Stimulated activated naive B cell treated with anti-CD40 and anti-IgM and Interleukin-4, amounts not matched to agents 10 μg/mL and 1 μg/mL and 100 μg/mL, for 72 hours (primary cell): ENCODE results near the gene SRRM3.
"Not testable (repeated sequence)": the region's sequence is repeated elsewhere in the genome, so short reads cannot be mapped to it uniquely, and the experiment has no call there.

ENCODE experiments used
- ATAC-seq, 2 donors: fragments of 150-1000 bp; cut with Tn5 transposase; replicated peaks; 2 replicates each; pipeline ENCODE4 v1.10.0; 2021; ENCODE audit warnings: moderate library complexity in 1 of 2
- DNase-seq: peaks from one replicate; pipeline ENCODE4 v3.0.0; 2021
- H3K27ac Mint-ChIP-seq: one replicate; pipeline ENCODE4 v1.8.0; 2022; ENCODE audit warnings: mild to moderate bottlenecking, mixed read lengths
- H3K27me3 Mint-ChIP-seq, 2 donors: one replicate each; pipeline ENCODE4 v1.8.0; 2022; ENCODE audit warnings: mixed read lengths in 2 of 2
- H3K36me3 Mint-ChIP-seq, 2 donors: one replicate each; pipeline ENCODE4 v1.8.0; 2022; ENCODE audit warnings: mixed read lengths in 2 of 2, mild to moderate bottlenecking in 1 of 2
- H3K4me1 Mint-ChIP-seq, 2 donors: one replicate each; pipeline ENCODE4 v1.8.0; 2022; ENCODE audit warnings: mixed read lengths in 2 of 2, mild to moderate bottlenecking in 1 of 2
- H3K4me3 Mint-ChIP-seq, 2 donors: one replicate each; pipeline ENCODE4 v1.8.0; 2022; ENCODE audit warnings: mild to moderate bottlenecking in 2 of 2, mixed read lengths in 2 of 2, moderate library complexity in 1 of 2
- H3K9me3 Mint-ChIP-seq, 2 donors: one replicate each; pipeline ENCODE4 v1.8.0; 2022; ENCODE audit warnings: mixed read lengths in 2 of 2, mild to moderate bottlenecking in 1 of 2

The SRRM3 gene, protein sequence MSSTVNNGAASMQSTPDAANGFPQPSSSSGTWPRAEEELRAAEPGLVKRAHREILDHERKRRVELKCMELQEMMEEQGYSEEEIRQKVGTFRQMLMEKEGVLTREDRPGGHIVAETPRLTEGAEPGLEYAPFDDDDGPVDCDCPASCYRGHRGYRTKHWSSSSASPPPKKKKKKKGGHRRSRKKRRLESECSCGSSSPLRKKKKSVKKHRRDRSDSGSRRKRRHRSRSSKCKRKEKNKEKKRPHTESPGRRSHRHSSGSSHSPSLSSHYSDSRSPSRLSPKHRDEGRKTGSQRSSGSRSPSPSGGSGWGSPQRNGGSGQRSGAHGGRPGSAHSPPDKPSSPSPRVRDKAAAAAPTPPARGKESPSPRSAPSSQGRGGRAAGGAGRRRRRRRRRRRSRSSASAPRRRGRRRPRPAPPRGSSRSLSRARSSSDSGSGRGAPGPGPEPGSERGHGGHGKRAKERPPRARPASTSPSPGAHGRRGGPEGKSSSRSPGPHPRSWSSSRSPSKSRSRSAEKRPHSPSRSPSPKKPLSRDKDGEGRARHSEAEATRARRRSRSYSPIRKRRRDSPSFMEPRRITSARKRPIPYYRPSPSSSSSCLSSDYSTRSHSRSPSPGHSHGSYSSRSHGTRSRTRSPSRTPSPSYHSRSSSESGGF

DNA sequence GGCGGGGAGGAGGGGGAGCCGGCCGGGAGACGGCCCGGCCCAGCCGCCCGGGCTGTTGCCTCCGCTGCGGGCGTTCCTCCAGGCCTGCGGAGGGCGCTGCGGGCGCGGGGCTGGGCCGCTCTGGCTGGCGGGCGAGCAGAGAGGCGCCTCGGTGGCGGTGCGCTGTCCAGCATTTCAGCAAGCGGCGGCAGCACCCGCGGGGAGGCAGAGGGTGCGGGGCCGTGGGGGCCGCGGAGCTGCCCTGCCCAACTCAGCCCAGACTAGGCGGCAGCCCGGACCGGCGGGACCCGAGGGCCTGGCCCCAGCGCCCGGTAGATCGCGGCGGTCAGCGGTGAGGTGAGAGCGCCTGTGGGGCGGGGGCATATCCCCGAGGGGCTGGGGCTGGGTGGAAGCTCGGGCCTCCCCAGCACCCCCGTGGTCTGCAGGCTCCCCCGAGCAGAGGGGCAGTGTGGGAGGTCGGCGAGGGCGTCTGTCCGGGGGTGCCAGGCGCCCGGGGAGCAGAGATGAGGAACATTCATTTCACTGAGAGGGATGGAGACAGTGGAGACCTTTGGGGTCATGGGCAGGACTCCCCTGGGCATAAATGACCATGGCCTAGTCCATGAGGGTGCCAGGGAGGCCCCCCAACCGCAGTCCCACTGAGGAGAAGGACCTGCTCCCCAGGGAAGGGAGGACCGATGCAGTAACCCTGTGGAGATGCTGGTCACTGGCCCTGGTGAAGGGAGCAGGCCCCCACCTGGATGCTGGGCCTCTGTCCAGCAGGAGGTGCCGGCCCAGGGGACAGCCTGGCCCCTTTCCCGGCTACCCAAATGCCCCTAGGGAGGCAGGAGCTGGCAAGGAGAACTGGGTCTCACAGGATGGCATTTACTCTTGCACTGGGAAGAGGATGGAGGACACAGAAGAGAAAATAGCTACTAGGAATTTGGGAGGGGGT, at the start of gene SRRM3:
Gene SRRM3 (plus strand): TSS at position 165 of the 934 bp plus-strand sequence. CDS start 33,171 bp downstream, outside the sequence.
- Mint-ChIP-seq H3K36me3 (no peaks in the 10 kb centered on the region), H3K4me3 (peak within 1 kb of the TSS in 1 of 2 donors; percentile 36), H3K27ac (no peak within 1 kb of the TSS), H3K9me3 (no peaks in the 10 kb centered on the region), H3K27me3 (peaks cover 50 to 70% of the 10 kb centered on the region in 2 donors), H3K4me1 (no peaks in the 10 kb centered on the region)
- peak; percentile 86 to 88 for ATAC-seq
- DNase-seq, result peak; percentile 68

DNA sequence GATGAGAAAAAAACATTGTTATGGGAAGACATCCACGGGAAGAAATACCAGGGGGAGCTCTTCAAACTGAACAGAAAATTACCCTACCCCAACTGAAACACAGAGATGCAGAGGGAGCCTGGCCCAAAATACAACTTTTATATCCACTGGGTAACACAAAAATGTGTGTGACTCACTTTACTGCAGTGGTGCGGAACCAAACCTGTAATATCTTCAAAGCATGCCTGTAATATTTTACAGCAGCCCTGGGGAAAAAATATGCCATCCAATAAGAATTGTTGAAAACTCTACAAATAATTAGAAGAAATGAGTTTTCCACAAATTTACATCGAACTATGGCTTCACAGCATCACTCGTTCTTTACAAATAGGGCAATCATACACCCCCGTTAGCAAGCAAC, 49.8 kb upstream of the SRRM3 start:
- H3K27me3 Mint-ChIP-seq, result peaks cover 2 to 5% of the 10 kb centered on the region in 2 donors
- no peak overlapping the region for H3K27ac Mint-ChIP-seq
- no peak overlapping the region for H3K4me3 Mint-ChIP-seq
- no peaks in the 10 kb centered on the region for H3K9me3 Mint-ChIP-seq
- no peaks in the 10 kb centered on the region for H3K4me1 Mint-ChIP-seq
- no peak for ATAC-seq
- no peak for DNase-seq
- no peaks in the 10 kb centered on the region for H3K36me3 Mint-ChIP-seq

DNA sequence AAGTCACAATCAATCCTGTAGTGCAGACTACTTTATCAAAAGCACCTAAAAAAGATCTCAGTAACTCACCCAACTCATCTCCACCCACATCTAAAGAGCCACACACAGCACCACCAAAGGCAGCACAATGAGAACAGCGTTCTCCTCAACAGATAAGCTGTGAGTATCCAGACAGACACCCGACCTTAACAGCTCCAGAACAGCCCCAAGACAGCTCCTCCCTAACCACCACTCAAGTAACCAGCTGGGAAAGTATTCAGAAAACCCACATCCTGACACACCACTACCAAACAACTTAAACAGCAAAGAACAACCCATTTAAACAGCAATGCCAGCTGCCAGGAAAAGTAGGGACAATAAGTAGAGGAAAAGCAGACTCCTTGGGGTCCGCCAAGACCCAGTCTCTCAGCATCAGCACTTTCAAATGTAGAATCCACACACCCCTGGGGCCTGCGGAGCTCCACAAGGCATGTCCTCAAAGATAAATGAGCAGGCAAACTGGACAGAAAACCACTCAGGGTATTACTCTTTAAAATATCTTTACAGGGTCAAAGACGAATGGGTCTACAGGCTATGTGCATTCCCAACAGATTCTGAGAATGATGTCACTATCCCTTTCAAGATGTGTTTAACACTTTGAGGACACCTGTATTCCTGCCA, 48.0 kb upstream of the SRRM3 start:
- H3K9me3 Mint-ChIP-seq, H3K27me3 Mint-ChIP-seq, H3K36me3 Mint-ChIP-seq, DNase-seq, H3K27ac Mint-ChIP-seq, ATAC-seq, H3K4me3 Mint-ChIP-seq, H3K4me1 Mint-ChIP-seq: not testable (repeated sequence)

DNA sequence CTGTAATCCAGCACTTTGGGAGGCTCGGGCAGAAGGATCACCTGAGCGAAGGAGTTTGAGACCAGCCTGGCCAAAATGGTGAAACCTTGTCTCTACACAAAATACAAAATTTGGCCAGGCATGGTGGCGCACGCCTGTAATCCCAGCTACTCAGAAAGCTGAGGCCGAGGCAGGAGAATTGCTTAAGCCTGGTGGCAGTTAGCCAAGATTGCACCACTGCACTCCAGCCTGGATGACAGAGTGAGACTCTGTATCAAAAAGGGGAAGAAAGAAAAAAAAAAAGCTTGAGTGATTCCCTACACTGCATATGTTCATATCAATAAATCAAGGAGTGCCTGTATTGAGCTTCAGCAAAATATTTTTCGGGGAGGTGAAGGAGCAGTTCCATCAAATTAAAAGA, 45.8 kb upstream of the SRRM3 start:
- Mint-ChIP-seq H3K4me1 (no peaks in the 10 kb centered on the region), H3K4me3 (no peak overlapping the region), H3K27me3 (peaks cover 0 to 6% of the 10 kb centered on the region in 2 donors), H3K27ac (no peak overlapping the region), H3K36me3 (no peaks in the 10 kb centered on the region), H3K9me3 (no peaks in the 10 kb centered on the region)
- ATAC-seq, result no peak
- no peak for DNase-seq

DNA sequence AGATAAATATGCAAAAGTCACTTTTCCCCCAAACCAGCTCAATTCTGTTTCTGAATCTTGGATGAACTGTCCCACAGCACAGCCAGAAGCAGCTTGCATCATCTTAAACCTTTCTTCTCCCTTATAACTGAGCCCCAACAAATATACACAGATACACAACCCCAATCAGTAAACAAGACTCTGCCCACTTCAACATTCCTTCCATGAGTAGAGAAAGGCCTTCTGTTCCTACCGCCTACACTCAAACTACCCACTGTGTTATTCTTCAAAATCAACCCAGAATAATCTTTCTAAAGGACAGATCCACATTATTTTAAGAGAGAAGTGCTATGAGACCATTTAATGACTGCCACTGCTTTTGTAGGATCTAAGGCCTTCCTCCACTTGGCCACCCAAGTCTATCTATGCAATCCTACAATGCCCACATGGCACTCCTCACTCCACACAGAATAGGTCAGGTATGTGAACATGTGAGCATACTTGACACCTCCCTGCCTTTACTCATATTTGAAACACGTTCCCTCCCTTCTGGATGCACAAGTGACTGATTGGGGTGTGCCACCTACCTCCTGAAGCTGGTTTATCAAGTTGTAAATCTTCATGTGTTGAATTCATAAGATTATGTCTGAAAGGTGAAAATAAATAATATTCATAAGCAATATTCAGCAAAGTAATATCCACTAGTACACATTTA, 44.6 kb upstream of the SRRM3 start:
- not testable (repeated sequence) for H3K27me3 Mint-ChIP-seq, ATAC-seq, DNase-seq, H3K27ac Mint-ChIP-seq, H3K36me3 Mint-ChIP-seq, H3K9me3 Mint-ChIP-seq, H3K4me1 Mint-ChIP-seq, H3K4me3 Mint-ChIP-seq

DNA sequence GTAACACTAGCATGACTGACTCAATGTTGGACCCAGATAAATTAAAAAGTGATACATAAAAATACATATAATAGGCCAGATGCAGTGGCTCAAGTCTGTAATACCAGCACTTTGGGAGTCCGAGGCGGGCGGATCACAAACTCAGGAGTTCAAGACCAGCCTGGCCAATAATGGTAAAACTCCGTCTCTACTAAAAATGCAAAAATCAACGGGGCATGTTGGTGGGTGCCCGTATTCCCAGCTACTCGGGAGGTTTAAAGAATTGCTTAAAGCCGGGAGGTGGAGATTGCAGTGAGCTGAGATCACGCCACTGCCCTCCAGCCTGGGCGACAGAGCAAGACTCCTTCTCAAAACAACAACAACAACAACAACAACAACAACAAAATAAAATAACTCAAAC, 43.3 kb upstream of the SRRM3 start:
- not testable (repeated sequence) for H3K27me3 Mint-ChIP-seq, H3K4me1 Mint-ChIP-seq, H3K4me3 Mint-ChIP-seq, H3K36me3 Mint-ChIP-seq, ATAC-seq, H3K9me3 Mint-ChIP-seq, H3K27ac Mint-ChIP-seq, DNase-seq

DNA sequence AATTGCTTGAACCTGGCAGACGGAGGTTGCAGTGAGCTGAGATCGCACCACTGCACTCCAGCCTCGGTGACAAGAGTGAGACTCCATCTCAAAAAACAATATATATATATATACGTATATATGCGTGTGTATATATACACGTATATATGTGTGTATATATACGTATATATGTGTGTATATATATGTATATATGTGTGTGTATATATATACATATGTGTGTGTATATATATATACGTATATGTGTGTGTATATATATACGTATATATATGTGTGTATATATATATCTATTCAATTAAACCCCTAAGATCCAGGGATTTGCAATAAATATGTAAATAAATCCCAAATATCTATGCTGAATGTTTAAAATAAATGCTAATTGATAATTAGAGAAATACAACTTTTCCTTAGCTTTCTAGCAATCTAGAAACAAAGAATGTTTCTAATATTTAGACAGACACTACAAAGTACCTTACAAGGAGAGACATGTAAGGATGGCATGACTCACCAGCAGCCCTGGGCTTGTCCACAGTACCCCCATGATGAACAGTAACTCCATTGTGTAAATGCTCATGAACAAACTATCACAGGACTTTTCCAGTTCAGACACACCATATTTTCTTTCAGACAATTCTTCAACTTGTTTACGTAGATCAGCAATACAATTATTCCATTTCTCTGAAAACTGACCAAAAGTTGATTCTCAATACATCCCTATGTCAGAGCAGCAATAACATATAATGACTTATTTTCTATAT, 39.1 kb upstream of the SRRM3 start:
- H3K27ac Mint-ChIP-seq, H3K27me3 Mint-ChIP-seq, ATAC-seq, H3K9me3 Mint-ChIP-seq, DNase-seq, H3K4me3 Mint-ChIP-seq, H3K36me3 Mint-ChIP-seq, H3K4me1 Mint-ChIP-seq: not testable (repeated sequence)

DNA sequence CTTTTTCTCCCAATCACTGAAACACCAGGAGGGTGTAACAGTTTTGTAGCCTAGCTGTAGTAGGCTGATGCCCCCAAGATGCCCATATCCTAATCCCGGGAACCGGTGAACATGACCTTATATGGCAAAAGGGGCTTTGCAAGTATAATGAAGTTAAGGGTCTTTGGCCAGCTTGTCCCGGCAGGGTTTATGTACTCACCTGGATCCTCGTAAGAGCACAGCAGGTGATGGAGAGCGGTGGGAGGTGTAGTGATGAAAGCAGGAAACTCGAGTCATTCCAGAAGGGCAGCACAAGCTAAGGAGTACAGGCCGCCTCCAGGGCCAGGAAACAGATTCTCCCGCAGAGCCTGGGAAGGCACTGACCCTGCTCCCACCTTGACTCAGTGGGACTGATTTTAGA, 37.9 kb upstream of the SRRM3 start:
- not testable (repeated sequence) for DNase-seq, H3K4me3 Mint-ChIP-seq, H3K9me3 Mint-ChIP-seq, ATAC-seq, H3K36me3 Mint-ChIP-seq, H3K27ac Mint-ChIP-seq, H3K27me3 Mint-ChIP-seq, H3K4me1 Mint-ChIP-seq

DNA sequence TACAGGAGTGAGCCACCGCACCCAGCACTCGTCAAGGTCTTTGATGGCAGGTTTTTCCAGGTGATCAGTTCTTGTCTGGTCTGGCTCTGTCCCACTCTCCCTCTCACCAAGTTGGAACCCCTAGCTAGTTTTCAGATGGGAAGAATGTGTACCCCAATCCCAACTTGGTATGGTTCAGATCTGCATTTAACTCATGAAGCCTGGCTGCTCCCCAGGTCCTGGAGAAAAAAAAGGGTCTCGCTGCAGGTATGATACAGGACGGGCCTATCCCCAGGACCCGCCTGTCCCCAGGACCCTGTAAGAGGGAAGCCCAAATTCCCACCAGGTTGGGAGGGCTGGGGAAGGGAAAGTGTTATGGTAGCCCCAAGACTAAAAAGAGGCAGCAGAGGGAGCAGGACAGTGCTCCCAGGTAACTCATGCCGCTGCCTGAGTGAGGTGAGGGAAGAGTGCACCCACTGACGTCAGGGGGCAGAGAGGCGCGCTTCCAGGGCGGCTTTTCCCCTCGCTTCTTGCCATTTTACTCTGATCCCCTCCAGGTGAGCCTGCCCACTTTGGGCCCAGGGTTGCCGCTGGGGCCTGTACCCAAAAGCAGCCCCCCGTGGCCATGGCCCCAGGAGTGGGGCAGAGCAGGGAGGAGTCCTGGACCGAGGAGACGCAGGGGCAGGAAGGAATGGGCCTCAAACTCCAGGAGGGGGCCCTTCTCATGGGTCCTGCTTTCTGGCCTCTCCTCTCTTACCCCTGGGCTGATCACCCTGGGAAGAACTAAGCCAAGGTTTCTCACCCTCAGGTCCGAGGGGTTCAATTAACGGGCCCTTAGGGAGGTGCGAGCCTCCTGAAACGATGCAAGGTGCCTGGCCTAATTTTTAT, 36.4 kb upstream of the SRRM3 start:
- no peak for DNase-seq
- peak overlapping the region; percentile 32 to 87 for H3K4me3 Mint-ChIP-seq
- H3K27ac Mint-ChIP-seq, result no peak overlapping the region
- no peaks in the 10 kb centered on the region for H3K9me3 Mint-ChIP-seq
- no peaks in the 10 kb centered on the region for H3K36me3 Mint-ChIP-seq
- H3K4me1 Mint-ChIP-seq, result peaks cover 0 to 4% of the 10 kb centered on the region in 2 donors
- no peak for ATAC-seq
- H3K27me3 Mint-ChIP-seq, result no peaks in the 10 kb centered on the region

DNA sequence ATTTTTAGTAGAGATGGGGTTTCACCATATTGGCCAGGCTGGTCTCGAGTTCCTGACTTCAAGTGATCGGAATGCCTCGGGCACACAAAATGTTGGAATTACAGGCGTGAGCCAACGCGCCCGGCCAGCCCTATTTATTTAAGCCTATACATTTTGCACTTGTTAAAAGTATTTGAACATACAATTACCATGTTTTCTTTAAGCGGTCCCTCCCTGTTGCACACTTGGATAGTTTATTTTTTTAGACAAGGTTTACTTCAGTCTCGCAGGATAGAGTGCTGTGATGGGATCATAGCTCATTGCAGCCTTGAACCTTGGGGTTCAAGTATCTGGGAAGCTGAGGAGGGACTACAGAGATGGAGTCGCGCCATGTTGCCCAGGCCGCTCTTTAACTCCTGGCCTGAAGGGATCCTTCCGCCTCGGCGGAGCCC, 35.7 kb upstream of the SRRM3 start:
- Mint-ChIP-seq H3K4me3 (peak overlapping the region; percentile 85 to 87), H3K36me3 (no peaks in the 10 kb centered on the region), H3K9me3 (no peaks in the 10 kb centered on the region), H3K4me1 (peaks cover 0 to 4% of the 10 kb centered on the region in 2 donors), H3K27me3 (no peaks in the 10 kb centered on the region), H3K27ac (peak overlapping the region; percentile 93)
- ATAC-seq (no peak), DNase-seq (no peak)

DNA sequence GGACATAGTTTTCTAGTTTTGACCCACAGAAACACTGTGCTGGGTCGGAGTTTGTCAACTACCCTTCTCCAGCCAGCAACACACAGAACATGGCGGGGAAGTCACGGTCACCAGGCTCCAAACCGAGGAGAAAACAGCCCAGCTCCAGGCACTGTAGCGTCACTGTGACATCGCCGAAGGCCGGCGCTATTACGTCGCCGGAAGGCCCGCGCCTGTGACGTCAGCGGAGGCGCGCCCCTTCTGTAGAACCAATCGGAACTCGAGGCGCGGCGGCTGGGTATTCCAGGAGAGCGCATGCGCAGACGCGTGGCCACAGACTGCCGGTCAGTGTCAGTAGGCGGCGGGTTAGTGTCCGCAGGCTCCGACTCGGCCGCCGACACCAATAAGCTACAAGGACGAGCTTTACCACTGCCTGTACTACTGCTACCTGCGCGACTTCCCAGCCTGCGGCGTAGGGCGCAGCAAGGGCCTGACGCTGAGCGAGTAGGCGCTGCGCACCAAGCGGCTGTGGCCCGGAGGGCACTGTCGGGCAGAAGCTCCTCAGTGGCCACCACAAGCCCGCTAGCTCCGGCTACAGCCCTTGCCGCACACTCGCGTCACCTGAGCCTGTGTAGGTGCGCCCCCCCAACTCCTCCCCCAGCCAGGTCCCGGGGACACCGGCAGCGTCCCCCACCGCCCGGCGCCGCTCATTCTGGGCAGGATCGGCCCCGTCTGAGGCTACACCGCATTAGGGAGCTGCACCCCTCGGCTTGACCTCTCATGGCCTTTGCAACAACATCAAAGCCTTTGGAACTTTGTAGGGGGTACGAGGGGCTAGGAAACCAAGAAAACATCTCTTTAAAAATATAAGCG, 35.1 kb upstream of the SRRM3 start:
- peaks cover 0 to 4% of the 10 kb centered on the region in 2 donors for H3K4me1 Mint-ChIP-seq
- DNase-seq, result peak; percentile 91
- peak overlapping the region; percentile 93 for H3K27ac Mint-ChIP-seq
- no peaks in the 10 kb centered on the region for H3K9me3 Mint-ChIP-seq
- H3K36me3 Mint-ChIP-seq, result no peaks in the 10 kb centered on the region
- H3K4me3 Mint-ChIP-seq, result peak overlapping the region; percentile 85 to 87
- peak; percentile 96 to 97 for ATAC-seq
- no peaks in the 10 kb centered on the region for H3K27me3 Mint-ChIP-seq
